Prostate gland (tissue), 2 donors: ENCODE data around the gene PRDX4. TPM values are rescaled to one million over a fixed set of nuclear protein-coding genes. Genes with fewer than 3 reads are reported as not detected.

ENCODE experiments used
- DNase-seq: peaks from one replicate; pipeline ENCODE4 v3.0.0-alpha.2; 2019; ENCODE audit warnings: low spot score
- H3K27ac ChIP-seq, 2 donors: fragments of 200-600 bp; sonication (generic); 2 replicates each; pipeline ENCODE4 v1.5.1; 2017 to 2019
- H3K27me3 ChIP-seq: fragments of 200-600 bp; sonication (generic); replicated peaks from 2 replicates; pipeline ENCODE4 v1.5.1; 2019; ENCODE audit not compliant: insufficient read depth
- H3K36me3 ChIP-seq, 2 donors: fragments of 200-600 bp; sonication (generic); 1 replicate in 1 of 2; 2 replicates in 1 of 2; pipeline versions ENCODE4 v1.5.1 to v1.8.1; 2017 to 2019
- H3K4me1 ChIP-seq: fragments of 200-600 bp; sonication (generic); replicated peaks from 2 replicates; pipeline ENCODE4 v1.5.1; 2019
- H3K4me3 ChIP-seq, 2 donors: fragments of 200-600 bp; sonication (generic); 2 replicates each; pipeline ENCODE4 v1.5.1; 2017 to 2019
- H3K9me3 ChIP-seq: fragments of 200-600 bp; sonication (generic); 2 replicates; pipeline ENCODE4 v1.5.1; 2017
- POLR2A ChIP-seq: fragments of 450-650 bp; IDR thresholded peaks from one replicate; pipeline ENCODE4 v1.6.1; 2016; ENCODE audit warnings: antibody characterized with exemption, mild to moderate bottlenecking
- POLR2AphosphoS5 ChIP-seq: sonication (generic); formaldehyde crosslinking; IDR thresholded peaks from one replicate; pipeline ENCODE4 v1.6.1; 2017; ENCODE audit warnings: antibody characterized with exemption
- WGBS: methylation state at CpG from one replicate; pipeline ENCODE4 v1.1.5; 2018; 5-methylcytosine and 5-hydroxymethylcytosine counted together
- intact Hi-C: fragments of 100-400 bp; cut with DNase I; formaldehyde crosslinking; loops from one replicate; pipeline ENCODE4 v1.14.2; 2022
- total RNA-seq, 2 donors: library from RNA; depleted of rRNA; stranded (reverse); fragments of >200 nt; gene quantifications; one replicate each; pipeline ENCODE4 v1.1.0, GENCODE V29; 2016
- TF ChIP-seq, protein P1 (sequence below), 4 experiments: fragments of 200-600 bp in 2 of 4; fragments of 450-650 bp in 2 of 4; sonication (generic) in 2 of 4; IDR thresholded peaks; 1 replicate in 3 of 4; 2 replicates in 1 of 4; pipeline ENCODE4 v1.5.1; 2016 to 2019; ENCODE audit warnings: antibody characterized with exemption in 4 of 4, mild to moderate bottlenecking in 2 of 4, moderate library complexity in 2 of 4

PRDX4 gene
- total RNA-seq, 2 donors from 2014 or later = 193 to 200 TPM

DNA sequence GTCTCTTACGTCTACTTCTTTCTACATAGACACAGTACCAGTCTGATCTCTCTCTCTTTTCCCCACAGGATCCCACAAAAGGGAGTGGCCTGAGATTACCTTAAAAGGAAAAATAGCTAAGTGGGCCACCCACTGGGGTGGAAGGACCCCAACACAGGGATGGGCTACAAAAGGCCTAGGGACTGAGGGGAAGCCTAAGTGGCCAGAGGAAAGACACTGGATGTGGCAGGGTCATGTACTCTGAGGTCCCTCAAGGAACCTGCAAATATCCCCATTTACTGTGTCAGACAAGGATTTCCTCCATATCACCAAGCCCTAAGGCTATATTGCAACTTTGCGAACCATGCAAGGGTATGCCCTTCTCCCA lies 6.5 kb upstream of the PRDX4 start:
- no peaks in the 10 kb centered on the region for H3K27me3 ChIP-seq
- no peak overlapping the region for H3K4me3 ChIP-seq
- H3K27ac ChIP-seq = no peak overlapping the region
- no peaks in the 10 kb centered on the region for H3K4me1 ChIP-seq
- intact Hi-C loops = no loop called here
- DNase-seq = no peak
- whole genome bisulfite sequencing = 96% methylated on average over 2 of the region's 2 CpGs
- no peaks in the 10 kb centered on the region for H3K36me3 ChIP-seq
- no peaks in the 10 kb centered on the region for H3K9me3 ChIP-seq
- TF ChIP-seq POLR2AphosphoS5 (no peak), POLR2A (no peak)
- TF ChIP-seq, protein P1, sequence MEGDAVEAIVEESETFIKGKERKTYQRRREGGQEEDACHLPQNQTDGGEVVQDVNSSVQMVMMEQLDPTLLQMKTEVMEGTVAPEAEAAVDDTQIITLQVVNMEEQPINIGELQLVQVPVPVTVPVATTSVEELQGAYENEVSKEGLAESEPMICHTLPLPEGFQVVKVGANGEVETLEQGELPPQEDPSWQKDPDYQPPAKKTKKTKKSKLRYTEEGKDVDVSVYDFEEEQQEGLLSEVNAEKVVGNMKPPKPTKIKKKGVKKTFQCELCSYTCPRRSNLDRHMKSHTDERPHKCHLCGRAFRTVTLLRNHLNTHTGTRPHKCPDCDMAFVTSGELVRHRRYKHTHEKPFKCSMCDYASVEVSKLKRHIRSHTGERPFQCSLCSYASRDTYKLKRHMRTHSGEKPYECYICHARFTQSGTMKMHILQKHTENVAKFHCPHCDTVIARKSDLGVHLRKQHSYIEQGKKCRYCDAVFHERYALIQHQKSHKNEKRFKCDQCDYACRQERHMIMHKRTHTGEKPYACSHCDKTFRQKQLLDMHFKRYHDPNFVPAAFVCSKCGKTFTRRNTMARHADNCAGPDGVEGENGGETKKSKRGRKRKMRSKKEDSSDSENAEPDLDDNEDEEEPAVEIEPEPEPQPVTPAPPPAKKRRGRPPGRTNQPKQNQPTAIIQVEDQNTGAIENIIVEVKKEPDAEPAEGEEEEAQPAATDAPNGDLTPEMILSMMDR (IDR thresholded peaks at IDR 0.05) = no peak

DNA sequence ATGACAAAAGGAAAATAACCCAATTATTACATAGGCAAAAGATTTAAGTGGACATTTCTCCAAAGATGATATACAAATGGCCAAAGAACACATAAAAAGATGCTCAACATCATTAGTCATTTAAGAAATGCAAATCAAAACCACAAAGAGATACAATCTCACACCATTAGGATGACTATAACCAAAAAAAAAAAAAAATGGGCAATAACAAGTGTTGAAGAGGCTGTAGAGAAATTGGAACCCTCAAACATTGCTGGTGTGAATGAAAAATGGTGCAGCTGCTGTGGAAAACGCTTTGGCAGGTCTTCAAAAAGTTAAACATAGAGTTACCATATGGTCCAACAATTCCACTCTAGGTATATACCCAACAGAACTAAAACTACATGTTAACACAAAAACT lies 5.6 kb upstream of the PRDX4 start:
- intact Hi-C loops = no loop called here
- no peaks in the 10 kb centered on the region for H3K4me1 ChIP-seq
- H3K27ac ChIP-seq = no peak overlapping the region
- TF ChIP-seq POLR2AphosphoS5 = no peak
- TF ChIP-seq, protein P1 (IDR thresholded peaks at IDR 0.05) = no peak
- H3K27me3 ChIP-seq = no peaks in the 10 kb centered on the region
- no peaks in the 10 kb centered on the region for H3K9me3 ChIP-seq
- no peak overlapping the region for H3K4me3 ChIP-seq
- WGBS = 63% methylated on average over 1 of the region's 1 CpG
- no peaks in the 10 kb centered on the region for H3K36me3 ChIP-seq
- DNase-seq = no peak

DNA sequence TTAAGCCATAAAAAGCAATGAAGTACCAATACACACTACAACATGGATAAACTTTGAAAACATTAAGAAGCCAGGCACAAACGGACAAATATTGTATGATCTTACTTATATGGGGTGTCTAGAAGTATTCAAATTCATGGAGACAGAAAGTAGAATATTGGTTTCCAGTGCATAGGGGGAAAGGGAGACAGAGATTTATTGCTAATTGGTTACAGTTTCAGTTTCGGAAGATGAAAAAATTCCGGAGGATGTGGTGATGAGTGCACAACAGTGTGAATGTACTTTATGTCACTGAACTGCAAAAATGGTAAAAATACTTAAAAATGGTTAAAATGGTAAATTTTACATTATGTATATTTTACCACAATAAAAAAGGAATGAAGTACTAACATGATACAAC lies 5.1 kb upstream of the PRDX4 start:
- TF ChIP-seq POLR2A (no peak), POLR2AphosphoS5 (no peak)
- TF ChIP-seq, protein P1 (IDR thresholded peaks at IDR 0.05) = no peak
- H3K9me3 ChIP-seq = no peaks in the 10 kb centered on the region
- WGBS = 84% methylated on average over 3 of the region's 3 CpGs
- H3K36me3 ChIP-seq = no peaks in the 10 kb centered on the region
- intact Hi-C loops = no loop called here
- no peak overlapping the region for H3K27ac ChIP-seq
- no peaks in the 10 kb centered on the region for H3K4me1 ChIP-seq
- H3K27me3 ChIP-seq = no peaks in the 10 kb centered on the region
- H3K4me3 ChIP-seq = no peak overlapping the region
- DNase-seq = no peak

DNA sequence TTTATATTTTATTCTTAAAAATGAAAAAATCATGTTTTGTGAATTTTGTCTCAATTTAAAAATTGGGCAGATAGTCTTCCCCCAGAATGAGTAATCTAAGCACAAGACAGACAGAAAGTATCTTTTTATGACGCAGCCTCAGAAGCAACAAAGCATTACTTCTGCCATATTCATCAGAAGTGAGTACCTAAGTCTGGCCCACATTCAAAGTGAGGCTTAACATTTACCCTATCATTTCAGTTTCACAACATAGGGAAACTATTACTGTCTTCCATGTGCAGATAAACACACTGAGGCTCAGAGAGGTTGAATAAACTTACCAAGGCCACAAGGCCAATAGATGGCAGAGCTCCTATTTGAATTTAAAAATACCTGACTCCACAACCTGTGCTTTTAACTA lies 4.4 kb upstream of the PRDX4 start:
- Histone ChIP-seq H3K36me3 (no peaks in the 10 kb centered on the region), H3K4me3 (no peak overlapping the region), H3K27me3 (no peaks in the 10 kb centered on the region), H3K9me3 (no peaks in the 10 kb centered on the region), H3K27ac (no peak overlapping the region), H3K4me1 (no peaks in the 10 kb centered on the region)
- intact Hi-C loops = no loop called here
- TF ChIP-seq POLR2A (no peak), POLR2AphosphoS5 (no peak)
- TF ChIP-seq, protein P1 (IDR thresholded peaks at IDR 0.05) = no peak
- DNase-seq = no peak
- 67% methylated on average over 1 of the region's 1 CpG for WGBS

DNA sequence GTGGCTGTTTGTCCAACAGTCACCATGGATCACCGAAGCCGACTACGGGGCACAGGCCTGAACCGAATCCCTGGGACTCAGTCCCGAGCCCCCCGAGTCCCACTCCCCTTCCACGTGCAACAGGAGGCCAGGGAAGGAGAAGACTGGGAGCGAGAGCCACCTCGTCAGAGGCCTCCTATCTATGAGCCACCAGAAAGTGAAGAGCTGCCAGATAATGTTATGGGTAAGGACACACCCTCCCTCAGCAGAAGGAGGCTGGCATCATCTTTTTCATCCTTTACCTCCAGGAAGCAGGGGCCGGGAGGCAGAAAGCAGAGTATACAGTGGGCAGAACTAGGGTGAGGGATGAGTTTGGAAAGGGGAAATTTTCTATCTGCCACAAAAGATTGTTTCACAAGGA lies 2.8 kb upstream of the PRDX4 start:
- H3K27me3 ChIP-seq = no peaks in the 10 kb centered on the region
- DNase-seq = no peak
- no peak overlapping the region for H3K27ac ChIP-seq
- 98% methylated on average over 7 of the region's 10 CpGs for WGBS
- H3K36me3 ChIP-seq = no peaks in the 10 kb centered on the region
- H3K4me1 ChIP-seq = no peaks in the 10 kb centered on the region
- no peaks in the 10 kb centered on the region for H3K9me3 ChIP-seq
- TF ChIP-seq, protein P1 (IDR thresholded peaks at IDR 0.05) = no peak
- TF ChIP-seq POLR2AphosphoS5 (no peak), POLR2A (no peak)
- intact Hi-C loops = no loop called here
- no peak overlapping the region for H3K4me3 ChIP-seq
